A549 (cell line): Measurements from ENCODE around the gene SLC29A2. TPM values are rescaled to one million over a fixed set of nuclear protein-coding genes. Genes with fewer than 3 reads are reported as not detected.

Source experiments
- ATAC-seq, 2 experiments: fragments of 200-7000 bp in 1 of 2; fragments of >200 bp in 1 of 2; cut with Nextera tagmentation in 1 of 2; cut with Tn5 transposase in 1 of 2; 3 replicates each; pipeline versions ENCODE4 v1.8.0 to v1.9.1; 2018 to 2020; ENCODE audit warnings: mild to moderate bottlenecking in 1 of 2, moderate library complexity in 1 of 2
- CTCF ChIA-PET: fragments of 300-600 bp; sonication (Branson Sonifier 250); formaldehyde crosslinking; extraction: SDS; loops from one replicate; lab custom pipeline; 2021; ENCODE audit warnings: antibody characterized with exemption, inconsistent platforms; lab: Yijun Ruan, JAX
- POLR2A ChIA-PET: fragments of 350-600 bp; formaldehyde crosslinking; extraction: SDS; loops from one replicate; lab custom pipeline; 2021; ENCODE audit warnings: antibody characterized with exemption, inconsistent platforms; lab: Yijun Ruan, JAX
- DNase-seq, 2 experiments: peaks; one replicate each; pipeline versions ENCODE4 v3.0.0 to v3.0.0-alpha.2; 2011 to 2016; ENCODE audit warnings: low read depth in 1 of 2, low spot score in 1 of 2
- FAIRE-seq: peaks from 2 replicates; lab custom pipeline; 2011; peaks lifted over from hg19 to GRCh38; lab: Jason Lieb, UNC
- H3K27ac ChIP-seq, 2 experiments: fragments of >200 bp; sonication (Bioruptor Twin); formaldehyde crosslinking; 3 replicates each; pipeline ENCODE4 v1.5.1; 2016 to 2017
- H3K4me1 ChIP-seq: fragments of >200 bp; sonication (Bioruptor Twin); formaldehyde crosslinking; 3 replicates; pipeline ENCODE4 v1.6.1; 2016
- H3K4me2 ChIP-seq: fragments of >200 bp; sonication (Bioruptor Twin); formaldehyde crosslinking; 3 replicates; pipeline ENCODE4 v1.6.1; 2016
- H3K4me3 ChIP-seq: fragments of >200 bp; sonication (Bioruptor Twin); formaldehyde crosslinking; 3 replicates; pipeline ENCODE4 v1.5.1; 2016
- H3K9me3 ChIP-seq: fragments of >200 bp; sonication (Bioruptor Twin); formaldehyde crosslinking; 3 replicates; pipeline ENCODE4 v1.6.1; 2016
- ATOH8 ChIP-seq: fragments of 250-450 bp; sonication (Bioruptor Pico); IDR thresholded peaks from 2 replicates; pipeline ENCODE4 v1.5.0; 2020; ENCODE audit warnings: low read depth, mild to moderate bottlenecking, moderate library complexity
- CBX2 ChIP-seq: fragments of 200-600 bp; sonication (generic); IDR thresholded peaks from 2 replicates; pipeline ENCODE4 v1.6.1; 2016; ENCODE audit warnings: low read depth, mild to moderate bottlenecking, borderline replicate concordance
- CBX8 ChIP-seq: fragments of 200-600 bp; sonication (generic); IDR thresholded peaks from 2 replicates; pipeline ENCODE4 v1.6.1; 2016
- CEBPB ChIP-seq, 2 experiments: fragments of >200 bp in 1 of 2; sonication (Bioruptor Twin) in 1 of 2; formaldehyde crosslinking in 1 of 2; IDR thresholded peaks; 2 replicates each; pipeline ENCODE4 v1.6.1; 2012 to 2016
- ESRRA ChIP-seq: fragments of 150-350 bp; IDR thresholded peaks from 2 replicates; pipeline ENCODE4 v1.6.1; 2014; ENCODE audit warnings: mild to moderate bottlenecking, low read length, borderline replicate concordance
- FOSB ChIP-seq: fragments of 250-450 bp; sonication (Bioruptor Pico); IDR thresholded peaks from 2 replicates; pipeline ENCODE4 v1.5.0; 2020; ENCODE audit warnings: mild to moderate bottlenecking, moderate library complexity
- HMGXB4 ChIP-seq: fragments of 250-450 bp; sonication (Bioruptor Pico); IDR thresholded peaks from 2 replicates; pipeline ENCODE4 v1.5.0; 2021; ENCODE audit warnings: mild to moderate bottlenecking, moderate library complexity, borderline replicate concordance
- MAZ ChIP-seq: fragments of 150-350 bp; IDR thresholded peaks from 2 replicates; pipeline ENCODE4 v1.6.1; 2014; ENCODE audit warnings: antibody characterized with exemption, low read depth, low read length, borderline replicate concordance
- MYC ChIP-seq: IDR thresholded peaks from 2 replicates; pipeline ENCODE4 v1.6.1; 2012; ENCODE audit warnings: mild to moderate bottlenecking, inconsistent platforms, low read length, improper control_type of control experiment, borderline replicate concordance
- PBX3 ChIP-seq: IDR thresholded peaks from 2 replicates; pipeline ENCODE4 v1.6.1; 2012
- PHF8 ChIP-seq: fragments of 200-600 bp; sonication (generic); IDR thresholded peaks from 2 replicates; pipeline ENCODE4 v1.6.1; 2016; ENCODE audit warnings: low read depth, mild to moderate bottlenecking, antibody characterized with exemption, moderate library complexity, borderline replicate concordance
- POLR2A ChIP-seq: IDR thresholded peaks from 2 replicates; pipeline ENCODE4 v1.6.1; 2012; ENCODE audit warnings: mild to moderate bottlenecking, low read length
- RFX5 ChIP-seq: fragments of 450-650 bp; IDR thresholded peaks from 2 replicates; pipeline ENCODE4 v1.7.1; 2014; ENCODE audit warnings: antibody characterized with exemption, mild to moderate bottlenecking, moderate library complexity
- RNF2 ChIP-seq: fragments of 200-600 bp; sonication (generic); IDR thresholded peaks from 2 replicates; pipeline ENCODE4 v1.6.1; 2016; ENCODE audit warnings: low read depth, mild to moderate bottlenecking, antibody characterized with exemption, moderate library complexity, borderline replicate concordance
- SMC3 ChIP-seq: fragments of >200 bp; sonication (Bioruptor Twin); formaldehyde crosslinking; IDR thresholded peaks from 3 replicates; pipeline ENCODE4 v1.6.1; 2018; ENCODE audit warnings: inconsistent platforms
- TFCP2L1 ChIP-seq: fragments of 250-450 bp; sonication (Bioruptor Pico); IDR thresholded peaks from 2 replicates; pipeline ENCODE4 v1.5.0; 2021; ENCODE audit warnings: mild to moderate bottlenecking
- TP53 ChIP-seq: fragments of 250-450 bp; sonication (Bioruptor Pico); IDR thresholded peaks from 2 replicates; pipeline ENCODE4 v1.5.0; 2021; ENCODE audit warnings: mild to moderate bottlenecking, moderate library complexity
- ZFP36 ChIP-seq: fragments of 450-650 bp; IDR thresholded peaks from 2 replicates; pipeline ENCODE4 v1.6.1; 2014; ENCODE audit warnings: borderline replicate concordance; ENCODE audit not compliant: partially characterized antibody
- WGBS: methylation state at CpG from one replicate; pipeline ENCODE4 v1.1.6; 2017; ENCODE audit errors: missing lambda C conversion rate; 5-methylcytosine and 5-hydroxymethylcytosine counted together
- polyA plus RNA-seq, 4 experiments: library from polyadenylated mRNA; depleted of rRNA in 3 of 4; stranded (reverse); fragments of >200 nt; fragmentation: RNase III in 1 of 4; extraction: RNeasy Plus Mini Kit Qiagen cat#74134 plus additional on column Dnase treatment in 1 of 4; gene quantifications; 2 replicates in 3 of 4; 3 replicates in 1 of 4; pipeline ENCODE4 v1.2.3, GENCODE V29; 2011 to 2017
- TF ChIP-seq, protein P1 (sequence below): fragments of 200-600 bp; sonication (generic); IDR thresholded peaks from 2 replicates; pipeline ENCODE4 v1.6.1; 2016; ENCODE audit warnings: antibody characterized with exemption, mild to moderate bottlenecking, moderate library complexity
- TF ChIP-seq, protein P2 (sequence below): fragments of 450-650 bp; IDR thresholded peaks from 2 replicates; pipeline ENCODE4 v1.6.1; 2014; ENCODE audit warnings: antibody characterized with exemption

SLC29A2 gene
- polyA plus RNA-seq, 2 of the 4 experiments (the other 2 are of a cell fraction) = 2.6 to 7.6 TPM

DNA sequence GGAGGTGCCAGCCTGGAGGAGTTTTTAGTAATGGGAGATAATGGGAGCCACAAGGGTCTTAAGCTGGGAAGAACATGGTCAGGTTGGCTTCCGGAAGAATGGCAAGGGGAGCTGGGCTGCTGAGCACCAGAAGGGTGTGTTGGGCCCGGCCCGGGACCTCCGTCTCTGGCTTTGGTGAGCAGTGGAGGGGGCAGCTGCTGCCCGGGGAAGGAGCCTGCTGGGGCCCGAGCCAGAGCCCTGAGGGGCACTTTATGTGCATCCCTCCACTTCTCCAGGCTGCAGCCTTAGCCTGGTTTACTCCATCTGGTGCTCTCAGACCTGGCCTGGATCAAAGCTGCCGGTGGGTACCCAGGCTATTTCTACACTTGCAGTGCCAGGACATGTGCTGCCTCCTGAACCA, 40.5 kb upstream of the SLC29A2 start:
- ChIA-PET POLR2A (no interaction called here), CTCF (interaction anchor here (0.5 to 57.7 kb wide), 4 partner anchors 6 to 243 kb away, joined by 3 to 1614 read pairs (median 808); partner anchors contain the start of genes MRPL11 and NPAS4)
- Histone ChIP-seq H3K4me1 (no peaks in the 10 kb centered on the region), H3K27ac (no peak overlapping the region), H3K9me3 (no peaks in the 10 kb centered on the region), H3K4me2 (no peak overlapping the region), H3K4me3 (no peak overlapping the region)
- FAIRE-seq = no peak
- no peak for ATAC-seq
- 12% methylated on average over 7 of the region's 7 CpGs for WGBS
- DNase-seq = no peak
- no peak for TF ChIP-seq ZFP36
- TF ChIP-seq MYC = no peak
- TF ChIP-seq CEBPB (IDR thresholded peaks at IDR 0.05) = no peak
- TF ChIP-seq ATOH8 (CRISPR knock-in tag) = no peak

DNA sequence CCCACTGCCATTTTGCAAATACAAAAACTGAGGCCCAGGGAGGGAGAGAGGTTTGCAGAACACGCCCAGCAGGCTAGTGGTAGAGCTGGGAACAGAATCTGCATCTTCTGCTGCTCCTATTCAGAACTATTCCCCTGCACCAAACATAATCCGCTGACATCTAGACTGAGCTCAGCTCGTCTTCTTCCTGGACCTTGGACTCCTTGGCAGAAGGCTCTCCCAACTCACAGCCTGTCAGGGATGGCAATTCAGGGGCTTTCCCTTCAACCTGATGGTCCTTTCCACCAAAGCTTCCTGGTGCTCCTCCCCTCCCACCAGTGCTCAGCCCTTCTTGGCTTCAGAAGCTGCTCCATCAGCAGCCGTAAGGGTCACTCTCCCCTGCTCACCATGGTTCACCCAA, 39.8 kb upstream of the SLC29A2 start:
- WGBS = 17% methylated on average over 4 of the region's 4 CpGs
- FAIRE-seq (no peak), ATAC-seq (no peak; a peak in 1 of 6 replicates), DNase-seq (no peak)
- Histone ChIP-seq H3K4me1 (no peaks in the 10 kb centered on the region), H3K27ac (no peak overlapping the region), H3K4me2 (no peak overlapping the region), H3K4me3 (no peak overlapping the region), H3K9me3 (no peaks in the 10 kb centered on the region)
- ChIA-PET CTCF (interaction anchor here (1.0 to 57.7 kb wide), 4 partner anchors 7 to 68 kb away, joined by 3 to 1614 read pairs (median 809); partner anchors contain the start of genes MRPL11 and NPAS4), POLR2A (no interaction called here)
- no peak for TF ChIP-seq PHF8
- TF ChIP-seq HMGXB4 = no peak
- TF ChIP-seq FOSB = no peak
- TF ChIP-seq, protein P1, sequence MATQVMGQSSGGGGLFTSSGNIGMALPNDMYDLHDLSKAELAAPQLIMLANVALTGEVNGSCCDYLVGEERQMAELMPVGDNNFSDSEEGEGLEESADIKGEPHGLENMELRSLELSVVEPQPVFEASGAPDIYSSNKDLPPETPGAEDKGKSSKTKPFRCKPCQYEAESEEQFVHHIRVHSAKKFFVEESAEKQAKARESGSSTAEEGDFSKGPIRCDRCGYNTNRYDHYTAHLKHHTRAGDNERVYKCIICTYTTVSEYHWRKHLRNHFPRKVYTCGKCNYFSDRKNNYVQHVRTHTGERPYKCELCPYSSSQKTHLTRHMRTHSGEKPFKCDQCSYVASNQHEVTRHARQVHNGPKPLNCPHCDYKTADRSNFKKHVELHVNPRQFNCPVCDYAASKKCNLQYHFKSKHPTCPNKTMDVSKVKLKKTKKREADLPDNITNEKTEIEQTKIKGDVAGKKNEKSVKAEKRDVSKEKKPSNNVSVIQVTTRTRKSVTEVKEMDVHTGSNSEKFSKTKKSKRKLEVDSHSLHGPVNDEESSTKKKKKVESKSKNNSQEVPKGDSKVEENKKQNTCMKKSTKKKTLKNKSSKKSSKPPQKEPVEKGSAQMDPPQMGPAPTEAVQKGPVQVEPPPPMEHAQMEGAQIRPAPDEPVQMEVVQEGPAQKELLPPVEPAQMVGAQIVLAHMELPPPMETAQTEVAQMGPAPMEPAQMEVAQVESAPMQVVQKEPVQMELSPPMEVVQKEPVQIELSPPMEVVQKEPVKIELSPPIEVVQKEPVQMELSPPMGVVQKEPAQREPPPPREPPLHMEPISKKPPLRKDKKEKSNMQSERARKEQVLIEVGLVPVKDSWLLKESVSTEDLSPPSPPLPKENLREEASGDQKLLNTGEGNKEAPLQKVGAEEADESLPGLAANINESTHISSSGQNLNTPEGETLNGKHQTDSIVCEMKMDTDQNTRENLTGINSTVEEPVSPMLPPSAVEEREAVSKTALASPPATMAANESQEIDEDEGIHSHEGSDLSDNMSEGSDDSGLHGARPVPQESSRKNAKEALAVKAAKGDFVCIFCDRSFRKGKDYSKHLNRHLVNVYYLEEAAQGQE = no peak
- no peak for TF ChIP-seq CBX8
- TF ChIP-seq MAZ = no peak
- TF ChIP-seq TFCP2L1 (CRISPR knock-in tag) = no peak
- TF ChIP-seq ZFP36 = no peak
- TF ChIP-seq RNF2 = no peak
- TF ChIP-seq, protein P2, sequence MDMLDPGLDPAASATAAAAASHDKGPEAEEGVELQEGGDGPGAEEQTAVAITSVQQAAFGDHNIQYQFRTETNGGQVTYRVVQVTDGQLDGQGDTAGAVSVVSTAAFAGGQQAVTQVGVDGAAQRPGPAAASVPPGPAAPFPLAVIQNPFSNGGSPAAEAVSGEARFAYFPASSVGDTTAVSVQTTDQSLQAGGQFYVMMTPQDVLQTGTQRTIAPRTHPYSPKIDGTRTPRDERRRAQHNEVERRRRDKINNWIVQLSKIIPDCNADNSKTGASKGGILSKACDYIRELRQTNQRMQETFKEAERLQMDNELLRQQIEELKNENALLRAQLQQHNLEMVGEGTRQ = no peak
- TF ChIP-seq TP53 (CRISPR knock-in tag) = no peak
- TF ChIP-seq SMC3 = no peak
- no peak for TF ChIP-seq CBX2
- TF ChIP-seq PBX3 = no peak
- no peak for TF ChIP-seq ESRRA
- no peak for TF ChIP-seq POLR2A
- no peak for TF ChIP-seq RFX5
